22Rv1 (cell line): ENCODE measurements around the gene SELENBP1.

ENCODE experiments used
- ZFX ChIP-seq: fragments of 450-650 bp; IDR thresholded peaks from 2 replicates; pipeline ENCODE4 v1.6.1; 2017; ENCODE audit warnings: antibody characterized with exemption, borderline replicate concordance
- TF ChIP-seq, protein P1 (sequence below): fragments of 450-650 bp; IDR thresholded peaks from 2 replicates; pipeline ENCODE4 v1.5.1; 2017; ENCODE audit warnings: mild to moderate bottlenecking

DNA sequence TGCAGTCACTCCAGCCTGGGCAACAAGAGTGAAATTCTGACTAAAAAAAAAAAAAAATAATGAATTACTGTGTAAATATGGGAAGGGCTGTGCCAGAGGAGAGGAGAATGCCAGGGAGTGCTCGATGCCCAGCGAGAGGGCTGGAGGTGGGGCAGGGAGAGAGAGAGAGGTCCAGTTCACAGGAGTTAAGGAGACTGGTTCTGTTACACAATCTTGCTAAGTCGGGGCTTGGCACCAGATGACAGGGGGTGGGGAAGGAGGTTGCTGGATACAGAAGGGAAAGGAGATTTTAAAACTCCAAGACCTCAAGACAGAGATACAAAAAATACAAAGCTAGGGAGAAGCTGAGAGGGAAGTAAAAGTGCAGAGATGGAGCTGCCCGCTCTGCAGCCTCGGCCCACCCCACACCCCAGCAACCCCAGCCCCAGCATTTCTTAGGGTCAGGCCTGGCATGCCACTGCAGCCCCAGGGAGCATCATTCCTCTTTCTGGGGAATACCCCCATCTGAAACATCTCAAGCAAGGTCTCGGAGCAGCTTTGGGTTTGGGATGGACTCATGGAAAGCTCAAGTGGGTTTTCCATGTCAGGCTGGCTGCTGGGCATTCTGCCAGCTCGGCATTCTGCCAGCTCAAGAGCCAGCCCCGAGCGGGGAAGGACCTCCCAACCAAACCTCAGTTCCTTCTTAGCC lies 991 bp downstream of the SELENBP1 start:
- TF ChIP-seq, protein P1, sequence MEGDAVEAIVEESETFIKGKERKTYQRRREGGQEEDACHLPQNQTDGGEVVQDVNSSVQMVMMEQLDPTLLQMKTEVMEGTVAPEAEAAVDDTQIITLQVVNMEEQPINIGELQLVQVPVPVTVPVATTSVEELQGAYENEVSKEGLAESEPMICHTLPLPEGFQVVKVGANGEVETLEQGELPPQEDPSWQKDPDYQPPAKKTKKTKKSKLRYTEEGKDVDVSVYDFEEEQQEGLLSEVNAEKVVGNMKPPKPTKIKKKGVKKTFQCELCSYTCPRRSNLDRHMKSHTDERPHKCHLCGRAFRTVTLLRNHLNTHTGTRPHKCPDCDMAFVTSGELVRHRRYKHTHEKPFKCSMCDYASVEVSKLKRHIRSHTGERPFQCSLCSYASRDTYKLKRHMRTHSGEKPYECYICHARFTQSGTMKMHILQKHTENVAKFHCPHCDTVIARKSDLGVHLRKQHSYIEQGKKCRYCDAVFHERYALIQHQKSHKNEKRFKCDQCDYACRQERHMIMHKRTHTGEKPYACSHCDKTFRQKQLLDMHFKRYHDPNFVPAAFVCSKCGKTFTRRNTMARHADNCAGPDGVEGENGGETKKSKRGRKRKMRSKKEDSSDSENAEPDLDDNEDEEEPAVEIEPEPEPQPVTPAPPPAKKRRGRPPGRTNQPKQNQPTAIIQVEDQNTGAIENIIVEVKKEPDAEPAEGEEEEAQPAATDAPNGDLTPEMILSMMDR = no peak
- no peak for TF ChIP-seq ZFX
